NCI-H2081 (cell line): Measurements from ENCODE around the gene RERE.

Experiments used
- DNase-seq, 2 experiments: peaks; one replicate each; lab custom pipeline; 2025; lab: John Stamatoyannopoulos, UW

RERE gene

GRCh38 chr1:8817412-8818324 lies at the start of gene RERE:
Gene RERE, minus strand, starts transcription at chr1:8817640.
- DNase-seq: peak; percentile 94 to 95

- no peak for DNase-seq
Measured at GRCh38 chr1:8866792-8867415, 49.5 kb upstream of the RERE start.

GRCh38 chr1:8866173-8866791 lies 48.8 kb upstream of the RERE start:
- DNase-seq: no peak

- DNase-seq: no peak
Measured at GRCh38 chr1:8864713-8865344, 47.4 kb upstream of the RERE start.

GRCh38 chr1:8863794-8864233 lies 46.4 kb upstream of the RERE start:
- DNase-seq: peak in 1 of 2 experiments; percentile 37

- no peak for DNase-seq
Measured at GRCh38 chr1:8863138-8863537, 45.7 kb upstream of the RERE start.

- DNase-seq: no peak
Measured at GRCh38 chr1:8862528-8862927, 45.1 kb upstream of the RERE start.

GRCh38 chr1:8860738-8861516 lies 43.5 kb upstream of the RERE start:
- DNase-seq: no peak

GRCh38 chr1:8858888-8859706 lies 41.7 kb upstream of the RERE start:
- DNase-seq: peak; percentile 41 to 45

GRCh38 chr1:8858112-8858668 lies 40.8 kb upstream of the RERE start:
- DNase-seq: no peak

GRCh38 chr1:8856689-8857412 lies 39.4 kb upstream of the RERE start:
- DNase-seq: no peak

GRCh38 chr1:8854240-8854639 lies 36.8 kb upstream of the RERE start:
- DNase-seq: no peak

- DNase-seq: no peak
Measured at GRCh38 chr1:8851060-8851459, 33.6 kb upstream of the RERE start.

GRCh38 chr1:8848663-8849386 lies 31.4 kb upstream of the RERE start:
- DNase-seq: peak; percentile 95 to 96

GRCh38 chr1:8847990-8848389 lies 30.6 kb upstream of the RERE start:
- peak in 1 of 2 experiments; percentile 40 for DNase-seq

- no peak for DNase-seq
Measured at GRCh38 chr1:8846263-8846662, 28.8 kb upstream of the RERE start.

GRCh38 chr1:8845104-8846097 lies 28.0 kb upstream of the RERE start:
- no peak for DNase-seq
